Thyroid gland (tissue), 4 donors: Measurements from ENCODE around the gene CAMK2G.
"Not testable (repeated sequence)": the region's sequence is repeated elsewhere in the genome, so short reads cannot be mapped to it uniquely, and the experiment has no call there.

Experiments used
- CTCF ChIP-seq, 6 experiments: fragments of 200-600 bp in 3 of 6; fragments of 450-650 bp in 3 of 6; sonication (generic) in 3 of 6; IDR thresholded peaks; one replicate each; pipeline ENCODE4 v1.5.1; 2016 to 2019; ENCODE audit warnings: antibody characterized with exemption in 6 of 6, mild to moderate bottlenecking in 2 of 6, inconsistent platforms in 1 of 6, moderate library complexity in 1 of 6
- POLR2A ChIP-seq, 2 donors: fragments of 450-650 bp; IDR thresholded peaks; one replicate each; pipeline ENCODE4 v1.6.1; 2017; ENCODE audit warnings: antibody characterized with exemption in 2 of 2, mild to moderate bottlenecking in 2 of 2, moderate library complexity in 1 of 2

GRCh38 chr10:73889416-73889815 lies 15.1 kb upstream of the CAMK2G start:
- not testable (repeated sequence) for TF ChIP-seq CTCF, POLR2A (IDR thresholded peaks at IDR 0.05)
